Middle frontal gyrus (tissue), 1 donor: Measurements from ENCODE around the gene HSBP1L1.
A peak's percentile ranks its signal among the peaks of the same experiment; 100 is the strongest.
"Not testable (repeated sequence)": the region's sequence is repeated elsewhere in the genome, so short reads cannot be mapped to it uniquely, and the experiment has no call there.

Experiments
- DNase-seq: peaks from one replicate; pipeline ENCODE4 v3.0.0-alpha.2; 2015; ENCODE audit warnings: low spot score; ENCODE audit errors: extremely low spot score

The HSBP1L1 gene

GRCh38 chr18:79944746-79945117 is 19.7 kb upstream of the HSBP1L1 start:
- no peak for DNase-seq

DNA sequence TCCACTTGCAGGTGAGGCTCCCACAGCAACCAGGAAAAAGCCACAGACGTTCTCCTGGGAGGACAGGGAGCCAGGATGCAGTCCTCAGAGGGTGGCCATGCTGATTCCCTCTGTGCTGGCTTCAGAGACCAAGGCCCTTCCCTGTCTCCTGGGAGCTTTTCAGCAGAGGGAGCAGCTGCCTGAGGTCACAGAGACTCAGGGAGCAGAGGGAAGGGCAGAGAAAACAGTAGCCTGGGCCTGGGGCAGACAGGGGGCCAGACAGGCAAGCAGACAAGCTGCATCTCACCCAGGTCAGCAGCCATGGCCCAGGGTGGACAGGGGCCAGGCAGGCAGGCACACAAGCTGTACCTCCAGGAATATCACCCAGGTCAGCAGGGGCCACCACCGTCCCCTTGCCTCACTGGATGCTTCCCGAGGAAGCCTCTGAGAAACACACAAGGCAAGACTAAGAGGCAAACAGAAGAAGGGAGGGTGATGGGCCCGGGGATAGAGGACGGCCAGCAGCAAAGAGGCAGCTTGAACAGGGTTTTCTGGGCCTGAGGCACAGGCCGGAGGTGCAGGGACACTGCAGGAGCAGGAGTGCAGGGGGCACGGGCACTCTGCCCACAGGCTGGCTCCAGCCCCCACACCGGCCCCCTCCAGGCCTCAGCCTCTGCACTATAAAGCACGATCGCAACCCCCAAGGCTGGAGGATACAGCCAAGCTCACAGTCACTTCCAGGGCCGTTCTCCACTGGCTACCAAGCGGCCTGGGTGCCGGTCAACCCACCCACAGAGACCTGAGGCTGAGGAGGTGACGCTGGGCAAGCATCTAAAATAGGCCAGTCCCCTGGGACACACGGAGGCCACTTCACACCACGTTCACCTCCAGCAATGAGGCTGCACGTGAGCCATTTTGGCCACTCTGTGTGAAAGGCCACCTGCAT is 19.1 kb upstream of the HSBP1L1 start:
- DNase-seq, result no peak

DNA sequence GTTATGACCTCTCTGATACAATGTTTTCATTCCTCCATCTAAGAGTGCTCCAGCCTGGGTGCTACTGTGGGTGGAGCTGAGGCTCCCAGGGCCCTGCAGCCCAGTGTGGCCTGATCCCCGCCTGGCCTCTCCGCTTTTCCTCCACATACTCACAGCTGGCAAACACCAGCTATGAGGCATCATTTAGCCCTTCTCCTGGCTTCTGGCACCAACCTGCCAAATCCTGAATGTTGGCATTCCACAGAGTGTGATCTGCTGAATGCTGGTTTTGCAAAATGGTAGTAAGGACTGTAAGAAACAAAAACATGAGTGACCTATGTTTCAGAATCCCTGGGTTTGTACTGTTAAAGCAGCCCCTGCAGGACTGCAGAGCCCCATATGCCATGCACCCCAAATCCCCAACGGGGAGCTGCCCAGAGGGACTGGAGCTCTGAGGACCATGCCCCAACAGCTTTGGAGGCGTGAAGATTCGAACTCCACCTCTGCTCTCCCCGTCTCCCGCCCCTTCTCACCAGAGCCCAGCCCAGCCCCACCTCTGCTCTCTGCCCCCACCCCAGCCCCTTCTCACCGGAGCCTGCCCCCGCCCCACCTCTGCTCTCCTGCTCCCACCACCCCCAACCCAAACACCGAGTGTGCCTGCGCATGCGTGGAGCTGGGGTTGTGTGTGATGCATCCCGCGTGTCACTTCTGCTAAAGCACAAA is 17.2 kb upstream of the HSBP1L1 start:
- DNase-seq, result no peak

- DNase-seq, result no peak
Observed at GRCh38 chr18:79947881-79948610, 16.4 kb upstream of the HSBP1L1 start.

DNA sequence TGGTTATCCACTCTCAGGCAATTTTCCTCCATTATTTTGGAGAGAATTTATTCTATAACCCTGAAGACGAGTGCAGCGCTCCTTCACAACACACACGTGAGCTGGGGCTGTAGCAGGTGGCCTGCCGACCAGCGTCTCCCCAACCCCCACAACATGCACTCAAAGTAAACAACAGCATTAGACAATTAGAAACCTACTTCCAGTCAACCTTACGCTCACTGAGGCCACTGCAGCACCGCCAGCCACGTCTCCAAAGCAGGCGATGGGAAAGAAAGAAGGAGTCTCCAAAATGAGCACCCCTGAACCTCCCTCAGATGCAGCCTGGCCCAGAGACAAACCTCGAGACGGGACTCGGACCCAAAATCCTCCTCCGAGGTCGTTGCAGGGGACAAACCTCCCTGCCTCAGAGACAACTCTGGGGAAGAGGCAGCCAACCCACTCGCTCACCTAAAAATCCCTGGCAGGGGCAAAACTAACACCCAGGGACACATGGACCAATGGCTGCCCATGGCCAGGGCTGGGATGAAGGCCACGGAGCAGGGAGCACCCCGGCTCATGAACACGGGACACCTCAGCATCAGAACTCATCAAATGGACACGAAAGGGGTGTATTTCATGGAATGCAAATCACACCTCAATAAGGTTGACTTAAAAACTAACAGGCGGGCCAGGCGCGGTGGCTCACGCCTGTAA is 15.6 kb upstream of the HSBP1L1 start:
- no peak for DNase-seq

GRCh38 chr18:79949697-79950487 is 14.6 kb upstream of the HSBP1L1 start:
- DNase-seq, result no peak

GRCh38 chr18:79950515-79951341 is 13.7 kb upstream of the HSBP1L1 start:
- DNase-seq, result no peak

DNA sequence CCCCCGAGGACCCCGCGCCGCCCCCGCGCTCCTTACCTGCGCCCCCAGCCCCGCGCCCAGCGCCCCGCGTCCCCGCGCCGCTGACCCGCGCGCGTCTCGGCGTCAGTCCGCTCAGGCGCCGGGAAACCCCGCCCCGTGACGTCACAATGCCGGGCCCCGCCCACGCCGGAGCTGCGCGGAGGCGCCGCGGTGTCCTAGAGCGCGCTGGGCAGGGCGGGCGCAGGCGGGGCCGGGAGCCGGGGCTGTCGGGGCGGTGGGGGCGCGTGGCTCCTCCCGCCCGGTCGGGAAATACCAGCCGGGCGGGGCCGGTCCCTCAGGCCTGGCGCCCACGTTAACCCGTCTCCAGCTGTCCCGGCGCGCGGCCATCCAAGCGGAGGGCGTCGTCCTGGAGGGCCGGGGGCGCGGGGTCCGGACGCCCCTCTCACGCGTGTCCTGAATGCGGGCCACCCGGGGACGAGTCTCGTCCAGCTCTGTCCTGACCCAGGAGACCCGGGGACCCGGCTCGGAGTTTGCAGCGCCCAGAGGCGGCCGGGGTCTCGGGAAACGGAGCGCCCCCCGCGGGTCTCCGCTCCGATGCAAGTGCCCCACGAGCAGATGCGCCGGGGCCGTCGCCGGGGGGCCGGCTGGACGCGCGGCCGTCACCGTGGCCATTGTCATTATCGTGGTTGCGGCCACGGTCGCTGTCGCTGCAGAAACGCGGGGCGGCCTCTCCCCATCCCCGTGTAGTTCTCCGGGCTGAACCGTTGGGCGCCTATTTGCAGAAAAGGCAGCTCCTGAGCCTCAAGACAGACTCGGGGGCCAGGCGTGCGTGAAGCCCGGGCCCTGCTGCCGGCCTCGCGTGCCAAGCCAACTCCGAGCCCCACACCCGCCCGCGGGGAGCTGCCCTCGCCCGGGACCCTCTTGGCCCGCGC is 12.6 kb upstream of the HSBP1L1 start, which contains the start of gene SLC66A2:
Gene SLC66A2, minus strand, starts transcription at position 109 of the 911 bp plus-strand sequence. CDS start 727 bp downstream, outside the sequence.
- DNase-seq, result peak; percentile 84

- DNase-seq, result no peak
Observed at GRCh38 chr18:79952456-79952995, 11.9 kb upstream of the HSBP1L1 start.

- no peak for DNase-seq
Observed at GRCh38 chr18:79952996-79953559, 11.4 kb upstream of the HSBP1L1 start.

DNA sequence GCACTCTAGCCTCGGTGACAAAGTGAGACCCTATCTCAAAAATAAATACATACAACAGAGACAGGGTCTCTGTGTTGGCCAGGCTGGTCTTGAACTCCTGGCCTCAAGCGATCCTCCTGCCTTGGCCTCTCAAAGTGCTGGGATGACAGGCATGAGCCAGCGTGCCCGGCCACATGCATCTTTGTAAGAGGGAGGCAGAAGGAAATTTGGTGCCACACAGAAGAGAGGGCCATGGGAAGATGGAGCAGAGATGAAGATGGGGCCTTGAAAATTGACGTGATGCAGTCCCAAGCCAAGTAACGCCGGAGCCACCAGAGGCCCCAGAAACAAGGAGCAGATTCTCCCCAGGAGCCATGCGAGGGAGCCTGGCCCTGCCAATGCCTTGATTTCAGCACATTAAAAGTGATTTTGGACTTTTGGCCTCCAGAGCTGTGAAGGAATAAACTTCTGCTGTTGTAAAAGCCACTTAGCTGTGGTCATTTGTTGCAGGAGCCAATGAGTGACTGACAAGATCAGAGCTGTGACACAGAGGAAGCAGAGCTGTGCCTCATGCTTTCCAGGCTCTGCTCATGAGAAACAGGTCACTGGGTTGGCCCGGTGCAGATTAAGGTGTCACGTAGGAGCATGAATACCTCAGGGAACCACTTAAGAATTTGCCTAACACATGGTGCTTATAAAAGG is 10.3 kb upstream of the HSBP1L1 start:
- DNase-seq, result no peak

DNA sequence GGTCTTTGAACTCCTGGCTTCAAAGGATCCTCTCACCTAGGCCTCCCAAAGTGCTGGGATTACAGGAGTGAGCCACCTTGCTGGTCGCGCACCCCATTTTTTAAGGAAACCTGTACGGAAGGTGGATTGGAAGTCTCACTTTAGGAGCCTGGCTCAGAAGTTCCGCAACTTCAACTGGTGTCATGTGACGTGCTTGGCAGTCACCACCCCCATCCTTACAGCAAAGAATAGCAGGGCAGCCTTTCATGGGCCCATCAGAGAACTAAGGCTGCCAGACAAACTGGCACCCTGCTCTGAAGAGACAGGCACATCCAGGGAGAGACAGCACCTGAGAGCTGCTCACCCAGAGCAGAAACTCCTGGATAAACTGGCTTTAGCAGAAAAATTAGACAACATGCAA is 9.7 kb upstream of the HSBP1L1 start:
- no peak for DNase-seq

DNA sequence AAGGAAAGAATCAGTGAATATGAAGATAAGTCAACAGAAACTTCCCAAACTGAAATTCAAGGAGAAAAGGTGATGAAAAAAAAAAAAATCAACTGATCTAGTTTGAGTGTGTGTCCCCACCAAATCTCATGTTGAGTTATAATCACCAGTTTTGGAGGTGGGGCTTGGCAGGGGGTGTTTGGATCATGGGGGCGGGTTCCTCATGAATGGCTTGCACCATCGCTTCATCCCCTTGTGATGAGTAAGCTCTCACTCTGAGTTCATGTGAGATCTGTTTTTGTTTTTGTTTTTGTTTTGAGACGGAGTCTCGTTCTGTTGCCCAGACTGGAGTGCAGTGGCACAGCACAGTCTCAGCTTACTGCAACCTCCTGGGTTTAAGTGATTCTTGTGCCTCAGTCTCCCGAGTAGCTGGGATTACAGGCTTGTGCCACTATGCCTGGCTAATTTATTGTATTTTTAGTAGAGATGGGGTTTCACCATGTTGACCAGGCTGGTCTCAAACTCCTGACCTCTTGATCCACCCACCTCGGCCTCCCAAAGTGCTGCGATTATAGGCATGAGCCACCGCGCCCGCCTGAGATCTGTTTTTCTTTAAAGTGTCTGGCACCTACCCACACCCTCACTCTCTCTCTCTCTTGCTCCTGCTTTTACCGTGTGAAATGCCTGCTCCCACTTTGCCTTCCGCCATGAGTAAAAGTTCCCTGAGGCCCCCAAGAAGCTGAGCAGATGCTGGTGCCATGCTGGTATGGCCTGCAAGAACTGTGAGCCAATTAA is 9.0 kb upstream of the HSBP1L1 start:
- no peak for DNase-seq

- no peak for DNase-seq
Observed at GRCh38 chr18:79956276-79956675, 8.2 kb upstream of the HSBP1L1 start.

DNA sequence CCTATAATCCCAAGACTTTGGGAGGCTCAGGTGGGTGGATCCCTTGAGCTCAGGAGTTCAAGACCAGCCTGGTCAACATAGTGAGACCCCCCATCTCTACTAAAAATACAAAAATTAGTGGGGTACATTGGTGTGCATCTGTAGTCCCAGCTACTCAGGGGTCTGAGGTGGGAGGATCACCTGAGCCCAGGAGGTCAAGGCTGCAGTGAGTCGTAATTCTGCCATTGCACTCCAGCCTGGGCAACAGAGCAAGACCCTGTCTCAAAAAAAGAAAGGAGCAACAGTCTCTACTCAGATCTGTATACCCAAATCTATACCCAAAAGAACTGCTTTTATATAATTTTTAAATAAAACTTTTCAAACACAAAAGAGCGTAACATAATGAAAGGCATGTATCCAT is 5.5 kb upstream of the HSBP1L1 start:
- no peak for DNase-seq

- DNase-seq, result not testable (repeated sequence)
Observed at GRCh38 chr18:79960161-79960801, 4.2 kb upstream of the HSBP1L1 start.
